T-cell (primary cell): Measurements from ENCODE around the gene ADD3. TPM values are rescaled to one million over a fixed set of nuclear protein-coding genes. Genes with fewer than 3 reads are reported as not detected.
"Not testable (repeated sequence)": the region's sequence is repeated elsewhere in the genome, so short reads cannot be mapped to it uniquely, and the experiment has no call there.

ENCODE experiments used
- ATAC-seq, 4 experiments: fragments of 200-7000 bp in 3 of 4; fragments of 150-1000 bp in 1 of 4; cut with Tn5 transposase; replicated peaks in 1 of 4; 1 replicate in 3 of 4; 2 replicates in 1 of 4; pipeline ENCODE4 v1.10.0; 2021; ENCODE audit warnings: moderate library complexity in 3 of 4, mild to moderate bottlenecking in 2 of 4, moderate number of reproducible peaks in 1 of 4
- CTCF ChIA-PET, 2 donors: fragments of 300-600 bp; sonication (Branson Sonifier 250); formaldehyde crosslinking; loops; one replicate each; lab custom pipeline; 2022; ENCODE audit warnings: antibody characterized with exemption in 2 of 2; lab: Charles Lee
- POLR2A ChIA-PET, 2 donors: fragments of 300-600 bp; sonication (Branson Sonifier 250); formaldehyde crosslinking; loops; one replicate each; lab custom pipeline; 2022; ENCODE audit warnings: antibody characterized with exemption in 2 of 2; lab: Charles Lee
- DNase-seq, 35 experiments: peaks; one replicate each; pipeline versions ENCODE4 v3.0.0 to v3.0.0-alpha.2; 2013 to 2023
- H3K27ac ChIP-seq: one replicate; pipeline ENCODE4 v1.5.1; 2013; ENCODE audit warnings: low read length
- H3K27me3 ChIP-seq, 2 experiments: replicated peaks in 1 of 2; 1 replicate in 1 of 2; 2 replicates in 1 of 2; pipeline versions ENCODE4 v1.6.1 to v1.7.0; 2013; ENCODE audit warnings: low read length in 1 of 2, mixed read lengths in 1 of 2; ENCODE audit not compliant: control insufficient read depth in 2 of 2, insufficient read depth in 2 of 2; ENCODE audit errors: extremely low read depth in 1 of 2
- H3K36me3 ChIP-seq, 2 donors: 1 replicate in 1 of 2; 2 replicates in 1 of 2; pipeline versions ENCODE4 v1.6.1 to v1.7.0; 2013; ENCODE audit warnings: low read length in 1 of 2; ENCODE audit not compliant: control insufficient read depth in 2 of 2, insufficient read depth in 1 of 2; ENCODE audit errors: extremely low read depth in 1 of 2
- H3K4me1 ChIP-seq, 2 experiments: 1 replicate in 1 of 2; 2 replicates in 1 of 2; pipeline versions ENCODE4 v1.6.1 to v1.7.0; 2013; ENCODE audit warnings: low read length in 2 of 2, mixed read lengths in 1 of 2; ENCODE audit not compliant: insufficient read depth in 2 of 2, control insufficient read depth in 1 of 2; ENCODE audit errors: extremely low read depth in 1 of 2
- H3K4me3 ChIP-seq, 2 donors: 1 replicate in 1 of 2; 2 replicates in 1 of 2; pipeline versions ENCODE4 v1.5.1 to v1.7.0; 2013; ENCODE audit warnings: mild to moderate bottlenecking in 2 of 2, low read length in 1 of 2, moderate library complexity in 1 of 2; ENCODE audit not compliant: control insufficient read depth in 1 of 2; ENCODE audit errors: extremely low read depth in 1 of 2
- H3K9me3 ChIP-seq: 2 replicates; pipeline ENCODE4 v1.7.0; 2013
- H3K27ac Mint-ChIP-seq, 2 donors: one replicate each; pipeline ENCODE4 v1.8.0; 2020 to 2021; ENCODE audit warnings: mild to moderate bottlenecking in 2 of 2, mixed read lengths in 2 of 2
- H3K27me3 Mint-ChIP-seq, 2 donors: one replicate each; pipeline ENCODE4 v1.8.0; 2021 to 2022; ENCODE audit warnings: mixed read lengths in 2 of 2
- H3K36me3 Mint-ChIP-seq: one replicate; pipeline ENCODE4 v1.8.0; 2021; ENCODE audit warnings: mixed read lengths
- H3K4me1 Mint-ChIP-seq, 3 donors: one replicate each; pipeline ENCODE4 v1.8.0; 2020 to 2022; ENCODE audit warnings: mixed read lengths in 3 of 3, mild to moderate bottlenecking in 1 of 3
- H3K4me3 Mint-ChIP-seq, 3 donors: one replicate each; pipeline ENCODE4 v1.8.0; 2020 to 2022; ENCODE audit warnings: mild to moderate bottlenecking in 3 of 3, mixed read lengths in 3 of 3, moderate library complexity in 3 of 3
- H3K9me3 Mint-ChIP-seq, 3 donors: one replicate each; pipeline ENCODE4 v1.8.0; 2020 to 2022; ENCODE audit warnings: mixed read lengths in 3 of 3
- WGBS: methylation state at CpG from one replicate; pipeline ENCODE4 v1.1.5; 2013; ENCODE audit warnings: missing lambda C conversion rate; ENCODE audit not compliant: insufficient coverage; 5-methylcytosine and 5-hydroxymethylcytosine counted together
- total RNA-seq, 35 experiments: library from RNA in 6 of 35; stranded (reverse) in 6 of 35; fragments of 120-200 nt in 1 of 35; gene quantifications; one replicate each; pipeline versions ENCODE4 v1.2.1 to v1.2.4 and lab custom pipeline; 2013 to 2026

The ADD3 gene
- total RNA-seq, 5 donors from 2014 or later (not counting 1 experiment from before 2014, with no cell fraction given): 296 to 481 (median 303) TPM

- H3K4me3 Mint-ChIP-seq, ATAC-seq, POLR2A ChIA-PET, H3K9me3 ChIP-seq, H3K27me3 ChIP-seq, H3K27ac ChIP-seq, H3K36me3 ChIP-seq, DNase-seq, H3K9me3 Mint-ChIP-seq, H3K27me3 Mint-ChIP-seq: not testable (repeated sequence)
- peak overlapping the region in 1 of 2 donors; percentile 3 for H3K4me3 ChIP-seq
- H3K27ac Mint-ChIP-seq: peak overlapping the region; percentile 42 to 55
- 80% methylated on average over 1 of the region's 2 CpGs for WGBS
- H3K36me3 Mint-ChIP-seq: peaks cover 34% of the 10 kb centered on the region
- H3K4me1 Mint-ChIP-seq: peaks cover 66 to 72% (median 71%) of the 10 kb centered on the region in 3 donors
- CTCF ChIA-PET: interaction anchor here in 1 of 2 donors (1.0 kb wide), 1 partner anchor 30 kb away, joined by 3 read pairs; no protein-coding TSS in a partner anchor
- H3K4me1 ChIP-seq: peaks cover 15 to 24% of the 10 kb centered on the region in 2 experiments
Measured at GRCh38 chr10:110048145-110048544, 40.4 kb downstream of the ADD3 start.

- H3K36me3 Mint-ChIP-seq: peaks cover 28% of the 10 kb centered on the region
- H3K4me3 Mint-ChIP-seq: no peak overlapping the region
- ChIA-PET CTCF (interaction anchor here in 1 of 2 donors (1.0 kb wide), 1 partner anchor 29 kb away, joined by 3 read pairs; no protein-coding TSS in a partner anchor), POLR2A (no interaction called here)
- WGBS: no CpG with 5 or more reads among the region's 1 CpG
- Histone ChIP-seq H3K9me3 (no peaks in the 10 kb centered on the region), H3K36me3 (peaks cover 2 to 5% of the 10 kb centered on the region in 2 donors), H3K27me3 (no peaks in the 10 kb centered on the region), H3K27ac (no peak overlapping the region), H3K4me3 (no peak overlapping the region), H3K4me1 (peaks cover 14 to 24% of the 10 kb centered on the region in 2 experiments)
- ATAC-seq (no peak), DNase-seq (no peak)
- H3K27me3 Mint-ChIP-seq: no peaks in the 10 kb centered on the region
- H3K4me1 Mint-ChIP-seq: peaks cover 65 to 70% (median 70%) of the 10 kb centered on the region in 3 donors
- H3K9me3 Mint-ChIP-seq: peaks cover 6 to 8% (median 6%) of the 10 kb centered on the region in 3 donors
- peak overlapping the region; percentile 42 to 53 for H3K27ac Mint-ChIP-seq
Measured at GRCh38 chr10:110048781-110049180, 41.0 kb downstream of the ADD3 start.

- H3K27me3 ChIP-seq, H3K9me3 ChIP-seq, H3K4me3 Mint-ChIP-seq, H3K4me3 ChIP-seq, H3K27me3 Mint-ChIP-seq, H3K27ac ChIP-seq, DNase-seq, ATAC-seq, H3K36me3 ChIP-seq, CTCF ChIA-PET, H3K9me3 Mint-ChIP-seq: not testable (repeated sequence)
- H3K36me3 Mint-ChIP-seq: peaks cover 25% of the 10 kb centered on the region
- POLR2A ChIA-PET: interaction anchor here in 1 of 2 donors (0.5 to 0.7 kb wide), 2 partner anchors 25 to 40 kb away, joined by 3 to 7 read pairs; no protein-coding TSS in a partner anchor
- H3K27ac Mint-ChIP-seq: peak overlapping the region in 1 of 2 donors; percentile 79
- peaks cover 14 to 24% of the 10 kb centered on the region in 2 experiments for H3K4me1 ChIP-seq
- WGBS: 85% methylated on average over 5 of the region's 7 CpGs
- H3K4me1 Mint-ChIP-seq: peaks cover 60 to 67% (median 67%) of the 10 kb centered on the region in 3 donors
Measured at GRCh38 chr10:110049889-110050591, 42.3 kb downstream of the ADD3 start.

- POLR2A ChIA-PET: no interaction called here
- CTCF ChIA-PET: interaction anchor here in 1 of 2 donors (1.0 kb wide), 1 partner anchor 9 kb away, joined by 4 read pairs; no protein-coding TSS in a partner anchor
- peaks cover 24% of the 10 kb centered on the region in 2 experiments for H3K4me1 ChIP-seq
- Mint-ChIP-seq H3K27ac (peak overlapping the region; percentile 17 to 77), H3K4me1 (peaks cover 66 to 72% (median 71%) of the 10 kb centered on the region in 3 donors), H3K27me3 (no peaks in the 10 kb centered on the region), H3K9me3 (peaks cover 6 to 8% (median 6%) of the 10 kb centered on the region in 3 donors), H3K36me3 (peaks cover 22% of the 10 kb centered on the region), H3K4me3 (peak overlapping the region in 1 of 3 donors; percentile 21)
- no peaks in the 10 kb centered on the region for H3K9me3 ChIP-seq
- H3K4me3 ChIP-seq: no peak overlapping the region
- H3K36me3 ChIP-seq: peaks cover 2 to 5% of the 10 kb centered on the region in 2 donors
- no peaks in the 10 kb centered on the region for H3K27me3 ChIP-seq
- DNase-seq (no peak), ATAC-seq (peak in 3 of 4 experiments; percentile 26 to 56 (median 56))
- no CpG with 5 or more reads among the region's 2 CpGs for WGBS
- no peak overlapping the region for H3K27ac ChIP-seq
Measured at GRCh38 chr10:110051487-110051886, 43.7 kb downstream of the ADD3 start.

GRCh38 chr10:110052916-110053315 lies 45.1 kb downstream of the ADD3 start:
- POLR2A ChIA-PET: interaction anchor here in 1 of 2 donors (1.7 to 2.2 kb wide), 2 partner anchors 15 to 17 kb away, joined by 4 to 6 read pairs; no protein-coding TSS in a partner anchor

GRCh38 chr10:110056822-110057221 lies 49.0 kb downstream of the ADD3 start:
- H3K27me3 Mint-ChIP-seq: no peaks in the 10 kb centered on the region
- no peak overlapping the region for H3K4me3 ChIP-seq
- no peak for ATAC-seq
- peaks cover 19 to 62% of the 10 kb centered on the region in 2 experiments for H3K4me1 ChIP-seq
- H3K9me3 Mint-ChIP-seq: no peaks in the 10 kb centered on the region
- no peaks in the 10 kb centered on the region for H3K27me3 ChIP-seq
- H3K27ac ChIP-seq: peak overlapping the region; percentile 66
- CTCF ChIA-PET: interaction anchor here in 1 of 2 donors (1.2 kb wide), 1 partner anchor 27 kb away, joined by 3 read pairs; no protein-coding TSS in a partner anchor
- H3K4me3 Mint-ChIP-seq: peak overlapping the region in 1 of 3 donors; percentile 86
- peak overlapping the region; percentile 80 to 91 for H3K27ac Mint-ChIP-seq
- no peaks in the 10 kb centered on the region for H3K36me3 ChIP-seq
- no peaks in the 10 kb centered on the region for H3K36me3 Mint-ChIP-seq
- WGBS: no CpG with 5 or more reads among the region's 2 CpGs
- DNase-seq: no peak
- no peaks in the 10 kb centered on the region for H3K9me3 ChIP-seq
- H3K4me1 Mint-ChIP-seq: peaks cover 90 to 94% (median 90%) of the 10 kb centered on the region in 3 donors
- POLR2A ChIA-PET: interaction anchor here in 1 of 2 donors (0.5 to 0.6 kb wide), 2 partner anchors 28 to 48 kb away, joined by 3 read pairs; no protein-coding TSS in a partner anchor

More at GRCh38 chr10:110052916-110053315, 45.1 kb downstream of the ADD3 start:
- ATAC-seq: no peak
- Mint-ChIP-seq H3K4me3 (peak overlapping the region in 1 of 3 donors; percentile 3), H3K36me3 (peaks cover 18% of the 10 kb centered on the region), H3K27me3 (no peaks in the 10 kb centered on the region), H3K9me3 (peaks cover 6 to 8% (median 6%) of the 10 kb centered on the region in 3 donors), H3K4me1 (peaks cover 81 to 83% (median 82%) of the 10 kb centered on the region in 3 donors), H3K27ac (peak overlapping the region; percentile 84 to 87)
- no peak overlapping the region for H3K4me3 ChIP-seq
- H3K36me3 ChIP-seq: peaks cover 2 to 4% of the 10 kb centered on the region in 2 donors
- H3K27ac ChIP-seq: peak overlapping the region; percentile 5
- H3K9me3 ChIP-seq: no peaks in the 10 kb centered on the region
- H3K27me3 ChIP-seq: no peaks in the 10 kb centered on the region
- CTCF ChIA-PET: interaction anchor here (0.6 to 1.1 kb wide), 3 partner anchors 22 to 494 kb away, joined by 3 read pairs; no protein-coding TSS in a partner anchor
- DNase-seq: no peak
- peaks cover 23 to 37% of the 10 kb centered on the region in 2 experiments for H3K4me1 ChIP-seq
